Activated CD4-positive, alpha-beta T cell treated with anti-CD3 and anti-CD28 coated beads, Interleukin-2, amount 50 U/mL, for 16 hours (primary cell): ENCODE measurements around the gene RAD23A.
A peak's percentile ranks its signal among the peaks of the same experiment; 100 is the strongest.
"Not testable (repeated sequence)": the region's sequence is repeated elsewhere in the genome, so short reads cannot be mapped to it uniquely, and the experiment has no call there.

ENCODE experiments used
- DNase-seq: peaks from one replicate; pipeline ENCODE4 v3.0.0-alpha.2; 2020

The RAD23A gene

DNA sequence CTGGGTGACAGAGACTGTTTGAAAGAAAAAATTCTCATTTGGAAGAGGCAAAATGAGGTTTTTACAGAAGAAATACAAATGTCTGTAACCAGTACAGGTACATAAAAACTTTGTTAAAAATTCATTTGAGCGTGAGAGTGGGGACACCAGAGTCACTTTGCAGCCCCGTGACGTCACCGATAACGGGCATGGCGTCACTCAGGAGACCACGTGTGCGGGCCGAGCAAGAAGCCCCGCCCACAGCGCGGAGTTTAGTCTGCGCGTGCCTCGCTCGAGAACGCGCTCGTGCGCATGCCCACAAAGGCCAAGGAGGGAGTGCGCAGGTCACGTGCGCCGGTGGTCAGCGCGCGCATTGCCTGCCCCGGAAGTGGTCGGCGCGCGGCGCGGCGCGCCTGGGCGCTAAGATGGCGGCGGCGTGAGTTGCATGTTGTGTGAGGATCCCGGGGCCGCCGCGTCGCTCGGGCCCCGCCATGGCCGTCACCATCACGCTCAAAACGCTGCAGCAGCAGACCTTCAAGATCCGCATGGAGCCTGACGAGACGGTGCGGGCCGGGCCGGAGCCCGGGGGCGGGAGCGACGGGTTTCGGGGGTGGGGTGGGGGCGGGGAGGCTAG is at the start of gene RAD23A:
Gene RAD23A (plus strand): TSS at position 384 of the 613 bp plus-strand sequence. CDS start 87 bp downstream, at position 471.
- peak; percentile 99 for DNase-seq

DNA sequence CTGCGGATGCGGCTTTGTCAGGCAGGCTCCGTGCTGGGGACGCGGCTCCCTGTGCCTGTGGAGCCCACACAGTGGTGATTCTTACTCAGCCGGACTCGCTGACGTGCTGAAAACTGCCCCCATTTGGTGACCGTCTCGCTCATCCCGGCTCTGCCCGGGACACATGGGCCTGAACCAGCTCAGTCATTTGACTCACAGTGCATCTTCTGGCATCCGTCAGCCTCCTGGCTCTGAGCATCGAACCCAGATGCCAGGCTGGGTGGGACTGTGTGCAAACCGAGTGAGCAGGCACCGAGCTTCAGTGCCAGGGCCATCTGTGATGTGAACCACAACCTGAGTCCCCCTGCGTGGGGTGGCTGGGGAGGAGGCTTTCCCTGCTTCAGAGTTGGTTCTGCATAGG is 49.2 kb upstream of the RAD23A start:
- no peak for DNase-seq

GRCh38 chr19:12899891-12900518 is 45.7 kb upstream of the RAD23A start:
- peak; percentile 65 for DNase-seq

GRCh38 chr19:12907166-12907565 is 38.5 kb upstream of the RAD23A start:
- no peak for DNase-seq

DNA sequence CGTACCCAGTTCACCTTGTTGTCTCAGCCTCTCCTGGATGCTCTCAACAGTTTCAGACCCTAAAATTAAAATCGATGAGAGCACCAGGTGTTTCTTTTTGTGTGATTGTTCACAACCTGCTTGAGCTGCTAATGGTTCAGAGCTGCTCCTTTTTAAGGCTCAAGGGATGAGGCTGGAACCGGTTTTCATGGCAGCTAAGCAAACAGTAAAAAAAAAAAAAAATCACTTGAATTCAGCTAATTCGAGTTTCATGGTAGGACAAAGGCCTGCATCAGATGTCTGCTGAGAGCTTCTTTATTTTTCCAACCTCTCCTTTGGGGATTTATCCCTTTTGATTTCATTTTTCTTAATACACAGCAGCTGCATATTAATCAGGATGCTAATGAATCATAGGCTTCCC is 33.1 kb upstream of the RAD23A start:
- DNase-seq: no peak

- no peak for DNase-seq
These were observed 32.6 kb upstream of the RAD23A start for GRCh38 chr19:12913011-12913561.

DNA sequence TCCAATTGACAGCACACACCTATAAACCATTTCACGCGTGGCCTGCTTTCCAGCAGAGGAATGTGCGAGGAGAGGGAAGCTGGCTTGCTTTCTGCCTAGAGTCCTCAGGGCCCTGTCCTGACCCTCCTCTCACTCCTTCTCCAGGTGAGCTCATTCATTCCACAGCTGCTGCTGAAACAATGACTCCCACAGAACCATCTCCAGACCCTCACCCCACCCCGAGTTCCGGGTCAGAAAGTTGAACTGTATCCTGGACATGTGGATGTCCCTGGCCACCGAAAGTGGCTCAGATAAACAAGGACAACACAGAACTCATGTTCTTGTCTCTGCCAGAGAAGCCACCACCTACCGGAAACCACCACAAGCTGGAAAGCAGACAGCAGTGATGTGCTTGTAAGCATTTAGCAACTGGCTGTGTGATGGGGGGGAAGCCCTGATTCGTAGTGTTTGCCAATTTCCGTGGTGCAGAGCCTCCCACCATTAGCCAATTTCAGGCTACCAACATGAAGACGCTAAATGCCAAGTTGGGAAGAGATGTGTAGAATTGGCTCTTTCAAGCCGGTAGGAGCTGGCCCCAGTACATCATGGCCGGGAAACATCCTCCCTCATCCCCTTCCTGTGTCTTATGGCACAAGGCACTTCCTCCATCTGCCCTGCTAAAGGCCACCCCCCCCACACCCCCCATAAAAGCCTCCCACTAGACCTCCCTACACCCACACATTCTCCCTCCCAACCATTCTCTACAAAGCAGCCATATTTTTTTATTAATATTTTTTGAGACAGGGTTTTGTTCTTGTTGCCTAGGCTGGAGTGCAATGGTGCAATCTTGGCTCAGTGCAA is 31.6 kb upstream of the RAD23A start:
- DNase-seq: peak; percentile 48

DNA sequence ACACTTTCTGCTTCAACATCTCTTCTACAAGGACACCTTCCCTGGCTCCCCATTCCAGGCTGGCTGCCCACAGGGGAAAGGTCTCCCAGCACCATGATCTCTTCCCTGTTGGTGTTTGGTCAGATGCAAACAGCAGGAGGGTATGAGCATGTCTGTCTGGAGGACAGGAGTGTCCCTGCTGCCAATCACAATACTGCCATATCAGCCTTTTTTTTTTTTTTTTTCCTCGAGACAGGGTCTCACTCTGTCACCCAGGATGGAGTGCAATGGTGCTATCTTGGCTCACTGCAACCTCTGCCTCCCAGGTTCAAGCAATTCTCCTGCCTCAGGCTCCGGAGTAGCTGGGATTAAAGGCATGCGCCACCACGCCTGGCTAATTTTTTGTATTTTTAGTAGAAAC is 29.8 kb upstream of the RAD23A start:
- DNase-seq: not testable (repeated sequence)

- no peak for DNase-seq
These were observed 27.4 kb upstream of the RAD23A start for GRCh38 chr19:12918253-12918652.

- DNase-seq: no peak
These were observed 24.6 kb upstream of the RAD23A start for GRCh38 chr19:12921047-12921446.

GRCh38 chr19:12922959-12923358 is 22.7 kb upstream of the RAD23A start:
- DNase-seq: no peak

DNA sequence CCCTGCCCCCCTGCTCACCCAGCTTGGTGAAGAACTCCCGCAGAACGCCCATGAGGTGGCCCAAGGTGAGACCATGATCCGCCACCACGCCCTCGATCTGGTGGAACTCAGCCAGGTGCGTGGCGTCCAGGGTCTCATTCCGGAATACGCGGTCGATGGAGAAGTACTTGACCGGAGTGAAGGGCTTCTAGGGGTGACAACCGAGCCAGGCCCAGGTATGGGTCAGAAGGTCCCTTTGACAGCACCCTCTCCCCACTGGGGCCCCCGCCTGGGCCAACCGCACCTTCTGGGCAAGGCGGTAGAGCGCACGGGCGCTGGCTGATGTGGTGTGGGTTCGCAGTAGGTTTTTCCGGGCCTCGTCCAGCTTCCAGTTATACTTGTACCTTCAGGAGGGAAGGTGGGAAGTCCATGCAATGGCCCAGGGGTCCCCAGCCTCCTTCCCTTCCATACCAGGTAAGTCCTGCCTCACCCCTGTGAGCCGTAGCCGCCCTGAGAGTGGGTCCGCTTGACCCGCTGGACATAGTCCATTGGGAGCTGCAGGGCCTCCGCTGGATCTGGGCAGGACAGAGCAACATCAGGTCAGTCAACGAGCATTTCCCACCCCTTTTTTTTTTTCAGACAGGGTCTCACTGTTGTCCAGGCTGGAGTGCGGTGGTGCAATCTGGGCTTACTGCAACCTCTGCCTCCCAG is 20.9 kb upstream of the RAD23A start:
- no peak for DNase-seq

DNA sequence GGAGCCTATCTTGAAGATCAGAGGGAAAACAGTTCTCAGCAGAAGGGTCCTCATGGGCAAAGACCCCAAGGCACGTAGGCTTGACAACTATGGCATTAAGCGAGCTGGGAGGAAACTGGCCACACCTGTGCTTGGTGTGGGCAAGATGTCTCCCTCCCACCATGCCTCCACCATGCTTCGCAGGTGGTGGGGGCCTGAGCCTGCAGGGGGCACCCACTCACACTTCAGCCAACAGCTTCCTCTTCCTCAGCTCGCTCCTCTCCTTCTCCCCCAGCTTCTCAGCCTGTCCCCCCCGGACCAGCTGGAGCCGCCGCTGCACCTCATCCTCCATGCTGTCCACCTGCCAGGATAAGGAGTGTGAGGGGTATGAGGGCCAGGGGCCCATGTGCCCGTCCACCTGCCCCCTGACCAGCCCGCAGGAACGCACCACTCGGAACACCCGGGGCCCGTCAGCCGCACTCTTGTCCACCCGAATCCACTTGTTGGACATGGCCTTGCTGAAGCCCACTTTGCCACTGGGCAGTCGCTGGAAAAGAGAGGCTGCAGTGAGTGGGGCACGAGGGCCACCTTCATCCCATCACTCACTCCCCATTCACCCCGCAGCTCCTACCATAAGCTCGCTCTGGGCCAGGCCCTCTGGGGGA is 15.5 kb upstream of the RAD23A start:
- no peak for DNase-seq

DNA sequence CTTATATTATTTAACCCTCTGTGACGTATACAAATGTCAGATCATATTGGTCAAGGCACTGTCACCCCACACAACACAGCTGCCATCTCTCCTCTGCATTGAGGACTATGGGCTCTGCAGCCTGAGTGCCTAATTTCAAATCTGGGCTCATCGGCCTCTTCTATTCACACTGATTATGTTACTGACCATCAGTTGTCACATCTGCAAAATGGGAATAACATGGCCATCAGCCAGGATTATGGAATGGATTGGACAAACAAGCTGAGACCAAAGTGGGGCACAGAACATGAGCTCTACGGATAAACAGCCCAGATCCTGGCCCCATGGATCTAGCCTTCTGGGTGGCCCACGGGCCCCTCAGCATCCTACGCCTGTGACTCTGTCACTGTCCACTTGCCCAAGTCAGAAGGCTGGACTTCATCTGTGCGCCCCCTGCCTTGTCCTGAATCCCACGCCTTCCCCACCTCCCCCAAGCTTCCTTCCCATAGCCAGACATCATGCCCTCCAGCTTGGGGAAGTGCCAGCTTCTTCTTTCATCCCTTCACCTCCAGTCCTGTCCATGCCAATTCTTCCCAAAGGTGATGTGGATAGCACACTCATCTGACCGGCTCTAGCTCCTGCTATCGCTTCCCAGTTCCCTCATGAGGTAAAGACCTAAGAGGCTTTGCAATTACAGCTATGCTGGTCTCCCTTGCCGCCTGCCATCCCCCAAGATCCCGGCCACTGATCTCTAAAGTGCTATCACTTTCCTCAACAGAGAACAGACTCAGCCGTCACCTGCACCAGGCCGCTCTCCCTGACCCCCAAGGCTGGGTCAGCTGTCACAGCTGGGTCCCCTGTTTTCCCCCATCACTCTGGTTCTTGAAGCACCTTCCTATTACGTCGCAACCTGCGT is 13.0 kb upstream of the RAD23A start:
- DNase-seq: no peak

GRCh38 chr19:12933287-12934072 is 12.2 kb upstream of the RAD23A start, which contains the start of gene FARSA:
Gene FARSA, minus strand, starts transcription at chr19:12933711. Its CDS starts 15 bp downstream, at chr19:12933696.
- DNase-seq: peak; percentile 94

GRCh38 chr19:12935071-12935470 is 10.6 kb upstream of the RAD23A start:
- no peak for DNase-seq

GRCh38 chr19:12936582-12936981 is 9.1 kb upstream of the RAD23A start:
- no peak for DNase-seq

DNA sequence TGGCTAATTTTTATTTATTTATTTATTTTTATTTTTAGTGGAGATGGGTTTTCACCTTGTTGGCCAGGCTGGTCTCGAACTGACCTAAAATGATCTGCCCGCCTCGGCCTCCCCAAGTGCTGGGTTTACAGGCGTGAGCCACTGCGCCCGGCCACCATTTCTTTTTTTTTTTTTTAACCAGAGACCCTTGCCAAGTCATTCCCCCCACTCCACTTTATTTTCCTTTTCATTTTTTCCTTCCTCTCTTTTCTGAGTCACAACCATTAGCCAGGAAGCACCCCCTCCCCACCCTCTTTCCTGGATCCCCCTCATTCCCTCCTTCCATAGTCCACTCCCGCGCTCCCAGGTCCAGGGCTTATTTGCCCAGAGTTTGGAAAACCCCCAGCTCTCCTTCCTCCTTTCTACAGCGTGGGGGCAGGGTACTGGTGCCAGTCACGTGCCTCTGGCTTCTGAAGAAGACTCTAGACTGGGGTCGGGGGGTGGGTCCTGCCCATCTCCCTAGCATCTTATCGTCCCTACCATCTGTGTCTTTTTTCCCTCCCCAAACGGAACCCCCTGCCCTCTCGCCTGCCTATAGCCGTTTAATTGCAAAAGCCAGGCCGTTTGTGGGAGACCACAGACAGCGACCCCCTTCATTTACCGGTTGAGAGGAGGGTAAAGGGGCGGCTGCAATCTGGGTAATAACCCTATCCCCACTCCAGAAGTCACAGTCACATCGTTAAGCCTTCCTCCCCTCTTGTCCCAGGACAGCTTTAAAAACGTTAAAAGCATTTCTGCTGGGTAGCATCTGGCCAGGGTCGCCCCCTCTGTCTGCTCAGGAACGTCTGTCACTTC is 8.4 kb upstream of the RAD23A start:
- no peak for DNase-seq
